ENCODE measurements around the gene PLA2G7.

The PLA2G7 gene

DNA sequence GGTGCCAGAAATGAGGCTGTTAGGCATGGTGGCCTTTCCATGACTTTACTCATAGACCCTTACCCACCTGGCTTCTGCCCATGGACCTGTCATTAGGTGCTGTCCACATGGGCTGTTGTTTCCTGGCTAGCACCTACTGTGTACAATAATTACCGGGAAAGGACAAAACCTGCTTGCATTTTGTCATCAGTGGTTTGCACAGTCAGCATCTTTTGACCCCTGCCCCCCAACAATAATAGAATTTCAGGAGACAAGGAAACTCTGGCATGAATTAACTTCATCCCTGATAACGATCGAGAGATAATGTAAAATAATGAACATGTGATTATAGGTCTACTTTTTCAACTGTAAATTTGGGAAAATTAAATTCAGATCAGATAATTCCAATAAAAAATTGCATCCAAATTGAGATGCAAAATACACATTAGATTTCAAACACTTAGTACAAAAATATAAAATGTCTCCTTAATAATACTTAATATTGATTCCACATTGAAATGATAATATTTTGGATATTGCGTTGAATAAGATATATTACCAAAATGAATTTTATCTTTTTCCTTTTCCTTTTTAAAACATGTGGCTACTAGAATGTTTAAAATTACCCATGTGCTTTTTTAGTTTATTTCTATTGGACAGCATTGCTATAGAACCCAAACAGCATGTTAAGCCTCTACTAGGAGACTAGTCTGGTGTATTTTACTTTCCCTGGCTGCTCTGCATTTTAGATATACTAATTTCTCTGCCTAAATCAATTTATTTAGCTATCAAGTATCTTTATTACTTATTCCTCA lies 24.0 kb upstream of the PLA2G7 start:
- no peaks in the 10 kb centered on the region for H3K27me3 ChIP-seq (ENCODE audit: insufficient read depth, insufficient read length)
- H3K4me1 ChIP-seq (ENCODE audit: insufficient read depth, insufficient read length): no peaks in the 10 kb centered on the region
- H3K36me3 ChIP-seq (ENCODE audit: insufficient read depth, insufficient read length, low read length): no peaks in the 10 kb centered on the region
- no peak overlapping the region for H3K4me3 ChIP-seq (ENCODE audit: insufficient read length, low read depth)
- no peak for DNase-seq (ENCODE audit: low read depth, low spot score)
- TF ChIP-seq SUZ12 (IDR thresholded peaks at IDR 0.05; ENCODE audit: extremely low read depth, insufficient read depth, insufficient read length) (no peak), ZNF274 (IDR thresholded peaks at IDR 0.05; ENCODE audit: low read depth, low read length) (no peak), YY1 (IDR thresholded peaks at IDR 0.05; ENCODE audit: insufficient read depth, insufficient read length) (no peak)
- H3K9ac ChIP-seq (ENCODE audit: insufficient read length, low read depth): no peak overlapping the region
- H3K9me3 ChIP-seq (ENCODE audit: insufficient read depth, low read length): no peaks in the 10 kb centered on the region

DNA sequence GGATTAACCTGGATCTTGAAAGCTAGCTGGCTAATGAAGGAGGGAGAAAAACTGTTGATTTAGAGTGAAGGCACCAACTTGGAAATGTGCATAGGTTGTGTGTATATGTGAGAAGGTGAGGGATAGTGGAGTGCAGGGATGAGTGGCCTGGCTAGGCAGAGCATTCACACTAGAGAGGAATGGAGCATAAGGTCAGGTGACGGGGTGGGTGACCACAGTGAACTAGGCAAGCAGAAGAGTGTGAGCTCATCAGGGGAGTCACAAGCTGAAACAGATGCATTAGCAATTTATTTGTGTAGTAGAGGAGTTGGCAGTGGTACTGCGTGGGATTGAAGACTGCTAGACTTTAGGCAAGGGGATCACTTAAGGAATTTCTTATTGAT lies 22.0 kb upstream of the PLA2G7 start:
- Histone ChIP-seq H3K27me3 (ENCODE audit: insufficient read depth, insufficient read length) (no peaks in the 10 kb centered on the region), H3K9ac (ENCODE audit: insufficient read length, low read depth) (no peak overlapping the region), H3K36me3 (ENCODE audit: insufficient read depth, insufficient read length, low read length) (no peaks in the 10 kb centered on the region), H3K9me3 (ENCODE audit: insufficient read depth, low read length) (no peaks in the 10 kb centered on the region), H3K4me3 (ENCODE audit: insufficient read length, low read depth) (no peak overlapping the region), H3K4me1 (ENCODE audit: insufficient read depth, insufficient read length) (no peaks in the 10 kb centered on the region)
- no peak for DNase-seq (ENCODE audit: low read depth, low spot score)
- TF ChIP-seq YY1 (IDR thresholded peaks at IDR 0.05; ENCODE audit: insufficient read depth, insufficient read length) (no peak), ZNF274 (IDR thresholded peaks at IDR 0.05; ENCODE audit: low read depth, low read length) (no peak), SUZ12 (IDR thresholded peaks at IDR 0.05; ENCODE audit: extremely low read depth, insufficient read depth, insufficient read length) (no peak)

DNA sequence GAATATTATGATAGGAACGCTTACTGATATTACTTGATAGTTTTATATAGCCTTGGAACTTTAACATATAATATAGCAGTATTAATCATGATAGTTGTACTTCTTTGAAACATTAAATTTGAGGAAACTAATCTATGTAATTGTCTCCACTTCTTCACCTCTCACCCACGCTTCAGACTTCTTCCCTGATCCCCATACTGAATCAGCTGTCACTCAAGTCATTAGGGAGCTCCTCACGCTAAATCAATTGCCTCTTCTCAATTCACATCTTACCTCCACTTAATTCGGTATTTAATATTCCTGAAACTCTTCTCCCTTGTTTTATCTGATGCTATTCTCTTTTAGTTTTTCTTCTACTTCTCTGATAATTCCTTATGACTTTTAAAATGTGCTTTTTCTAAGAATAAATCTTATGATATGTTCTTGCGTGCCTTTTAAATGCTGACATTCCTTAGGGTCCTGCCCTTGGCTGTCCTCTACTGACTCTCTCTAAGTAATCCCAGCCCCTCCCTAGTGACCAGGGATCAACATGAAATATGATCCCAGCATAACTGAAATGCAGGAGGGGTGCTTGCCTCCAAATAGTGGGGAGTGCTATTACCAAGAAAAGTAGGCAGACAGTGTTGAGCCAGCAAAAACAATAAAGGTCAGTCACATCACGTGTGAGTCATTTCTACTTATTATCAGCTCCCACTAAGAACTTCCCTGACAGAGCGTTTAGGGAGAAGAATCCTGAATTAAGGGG lies 21.5 kb upstream of the PLA2G7 start:
- H3K9me3 ChIP-seq (ENCODE audit: insufficient read depth, low read length): no peaks in the 10 kb centered on the region
- no peak for DNase-seq (ENCODE audit: low read depth, low spot score)
- H3K9ac ChIP-seq (ENCODE audit: insufficient read length, low read depth): no peak overlapping the region
- H3K4me3 ChIP-seq (ENCODE audit: insufficient read length, low read depth): no peak overlapping the region
- H3K36me3 ChIP-seq (ENCODE audit: insufficient read depth, insufficient read length, low read length): no peaks in the 10 kb centered on the region
- no peaks in the 10 kb centered on the region for H3K27me3 ChIP-seq (ENCODE audit: insufficient read depth, insufficient read length)
- H3K4me1 ChIP-seq (ENCODE audit: insufficient read depth, insufficient read length): no peaks in the 10 kb centered on the region
- no peak for TF ChIP-seq YY1 (IDR thresholded peaks at IDR 0.05; ENCODE audit: insufficient read depth, insufficient read length)

DNA sequence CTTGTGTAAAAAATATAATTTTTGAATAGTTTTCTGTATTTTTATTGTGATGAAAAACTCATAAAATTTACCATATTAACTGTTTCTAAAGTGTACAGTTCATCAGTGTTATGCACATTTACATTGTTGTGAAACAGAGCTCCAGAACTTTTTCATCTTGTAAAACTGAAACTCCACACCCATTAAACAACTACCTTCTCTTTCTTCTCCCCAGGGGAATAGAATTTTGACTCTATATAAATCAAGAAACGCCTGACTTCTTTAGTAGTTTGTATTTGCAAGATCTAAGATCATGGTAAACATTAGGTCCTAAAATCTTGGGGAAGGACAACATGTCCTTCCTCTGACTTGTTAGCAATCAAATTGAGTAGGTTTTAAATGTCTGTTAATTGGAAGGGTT lies 20.7 kb upstream of the PLA2G7 start:
- Histone ChIP-seq H3K9ac (ENCODE audit: insufficient read length, low read depth) (no peak overlapping the region), H3K4me1 (ENCODE audit: insufficient read depth, insufficient read length) (no peaks in the 10 kb centered on the region), H3K36me3 (ENCODE audit: insufficient read depth, insufficient read length, low read length) (no peaks in the 10 kb centered on the region), H3K4me3 (ENCODE audit: insufficient read length, low read depth) (no peak overlapping the region), H3K27me3 (ENCODE audit: insufficient read depth, insufficient read length) (no peaks in the 10 kb centered on the region), H3K9me3 (ENCODE audit: insufficient read depth, low read length) (no peaks in the 10 kb centered on the region)
- no peak for DNase-seq (ENCODE audit: low read depth, low spot score)
- TF ChIP-seq ZNF274 (IDR thresholded peaks at IDR 0.05; ENCODE audit: low read depth, low read length) (no peak), SUZ12 (IDR thresholded peaks at IDR 0.05; ENCODE audit: extremely low read depth, insufficient read depth, insufficient read length) (no peak), YY1 (IDR thresholded peaks at IDR 0.05; ENCODE audit: insufficient read depth, insufficient read length) (no peak)

DNA sequence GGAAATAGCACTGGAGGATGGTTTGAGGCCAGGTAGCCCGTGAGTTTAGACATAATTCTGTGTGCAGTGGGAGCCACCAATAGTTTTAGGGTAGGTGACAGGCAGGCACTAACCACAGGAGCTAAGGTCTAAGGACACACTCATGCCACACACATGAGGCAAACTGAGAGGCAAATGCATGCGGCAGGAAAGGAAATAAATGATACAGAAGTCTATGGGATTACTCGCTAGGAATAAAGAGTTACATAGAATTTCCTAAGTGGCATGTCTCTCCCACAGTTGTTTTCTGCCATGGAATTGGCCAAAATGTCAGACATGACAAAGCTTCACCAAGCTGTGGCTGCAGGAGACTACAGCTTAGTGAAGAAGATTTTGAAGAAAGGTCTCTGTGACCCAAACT lies 16.5 kb upstream of the PLA2G7 start:
- Histone ChIP-seq H3K27me3 (ENCODE audit: insufficient read depth, insufficient read length) (no peaks in the 10 kb centered on the region), H3K4me1 (ENCODE audit: insufficient read depth, insufficient read length) (peaks cover 5% of the 10 kb centered on the region), H3K9ac (ENCODE audit: insufficient read length, low read depth) (no peak overlapping the region), H3K9me3 (ENCODE audit: insufficient read depth, low read length) (peaks cover 19% of the 10 kb centered on the region; the same call in 1 of the 2 replicates), H3K36me3 (ENCODE audit: insufficient read depth, insufficient read length, low read length) (no peaks in the 10 kb centered on the region), H3K4me3 (ENCODE audit: insufficient read length, low read depth) (no peak overlapping the region)
- DNase-seq (ENCODE audit: low read depth, low spot score): no peak
- TF ChIP-seq SUZ12 (IDR thresholded peaks at IDR 0.05; ENCODE audit: extremely low read depth, insufficient read depth, insufficient read length): no peak
- TF ChIP-seq YY1 (IDR thresholded peaks at IDR 0.05; ENCODE audit: insufficient read depth, insufficient read length): no peak

DNA sequence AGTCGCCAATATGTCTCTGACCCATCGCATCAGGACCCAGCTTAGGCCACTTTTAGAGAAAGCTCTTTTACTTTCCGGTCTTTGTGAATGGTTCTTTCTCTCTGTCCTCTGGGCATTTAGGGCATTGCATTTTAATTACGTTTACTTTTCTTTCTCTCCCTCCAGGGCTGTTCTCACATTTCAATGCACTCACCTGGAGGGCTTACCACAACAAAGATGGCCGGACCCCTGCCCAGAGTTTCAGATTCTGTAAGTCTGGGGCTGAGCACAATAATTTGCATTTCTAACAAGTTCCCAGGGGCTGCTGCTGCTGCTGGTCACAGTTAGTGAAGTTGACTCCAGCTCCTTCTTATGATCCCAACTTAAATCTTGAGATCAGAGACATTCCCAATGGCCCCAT lies 14.6 kb upstream of the PLA2G7 start:
- Histone ChIP-seq H3K4me1 (ENCODE audit: insufficient read depth, insufficient read length) (peaks cover 5% of the 10 kb centered on the region), H3K36me3 (ENCODE audit: insufficient read depth, insufficient read length, low read length) (no peaks in the 10 kb centered on the region), H3K9me3 (ENCODE audit: insufficient read depth, low read length) (peaks cover 19% of the 10 kb centered on the region; the same call in 1 of the 2 replicates), H3K9ac (ENCODE audit: insufficient read length, low read depth) (no peak overlapping the region), H3K4me3 (ENCODE audit: insufficient read length, low read depth) (no peak overlapping the region), H3K27me3 (ENCODE audit: insufficient read depth, insufficient read length) (no peaks in the 10 kb centered on the region)
- DNase-seq (ENCODE audit: low read depth, low spot score): peak; percentile 36
- TF ChIP-seq YY1 (IDR thresholded peaks at IDR 0.05; ENCODE audit: insufficient read depth, insufficient read length): peak; percentile 39
- TF ChIP-seq ZNF274 (IDR thresholded peaks at IDR 0.05; ENCODE audit: low read depth, low read length): no peak

DNA sequence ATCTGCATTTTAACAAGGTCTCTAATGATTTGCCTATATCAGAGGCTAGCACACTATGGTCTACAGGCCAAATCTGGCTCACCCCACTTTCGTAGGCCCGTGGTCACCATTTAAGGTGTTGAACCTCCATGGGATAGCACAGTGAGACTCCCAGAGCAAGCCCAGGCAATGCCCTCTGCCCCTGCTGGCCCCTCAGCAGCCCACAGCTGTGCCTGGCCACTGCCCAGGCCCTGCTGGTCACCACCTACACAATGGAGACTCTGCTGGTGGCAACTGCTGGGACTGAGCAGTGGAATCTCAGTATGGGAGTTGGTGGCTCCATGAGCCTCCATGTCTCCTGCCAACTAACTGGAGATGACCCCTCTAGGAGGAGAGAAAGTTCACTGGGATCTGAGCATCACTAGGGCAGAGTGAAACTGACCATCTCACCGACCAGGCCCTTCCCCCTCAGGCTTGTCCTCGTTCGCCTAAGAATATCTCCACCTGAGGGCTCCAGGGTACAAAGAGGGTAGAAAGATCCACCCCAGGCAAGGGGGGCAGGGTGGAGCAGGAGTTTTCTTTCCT lies 13.8 kb upstream of the PLA2G7 start:
- H3K27me3 ChIP-seq (ENCODE audit: insufficient read depth, insufficient read length): no peaks in the 10 kb centered on the region
- no peak overlapping the region for H3K9ac ChIP-seq (ENCODE audit: insufficient read length, low read depth)
- H3K36me3 ChIP-seq (ENCODE audit: insufficient read depth, insufficient read length, low read length): no peaks in the 10 kb centered on the region
- TF ChIP-seq ZNF274 (IDR thresholded peaks at IDR 0.05; ENCODE audit: low read depth, low read length) (no peak), YY1 (IDR thresholded peaks at IDR 0.05; ENCODE audit: insufficient read depth, insufficient read length) (no peak), SUZ12 (IDR thresholded peaks at IDR 0.05; ENCODE audit: extremely low read depth, insufficient read depth, insufficient read length) (no peak)
- DNase-seq (ENCODE audit: low read depth, low spot score): no peak
- peaks cover 19% of the 10 kb centered on the region; the same call in 1 of the 2 replicates for H3K9me3 ChIP-seq (ENCODE audit: insufficient read depth, low read length)
- H3K4me3 ChIP-seq (ENCODE audit: insufficient read length, low read depth): no peak overlapping the region
- peaks cover 5% of the 10 kb centered on the region for H3K4me1 ChIP-seq (ENCODE audit: insufficient read depth, insufficient read length)

All from NT2/D1 (cell line).